Activated naive CD4-positive, alpha-beta T cell treated with anti-CD3 and anti-CD28 coated beads, Interleukin-2, amount 10 ng/mL, durations not matched to agents 7 days and 5 days (primary cell): ENCODE results near the gene AFTPH.
A peak's percentile ranks its signal among the peaks of the same experiment; 100 is the strongest.

Experiments
- CTCF ChIA-PET: fragments of 350-600 bp; sonication (Branson Sonifier 250); formaldehyde crosslinking; loops from one replicate; lab custom pipeline; 2021; ENCODE audit warnings: antibody characterized with exemption; lab: Charles Lee
- DNase-seq: peaks from one replicate; pipeline ENCODE4 v3.0.0-alpha.2; 2020
- H3K27ac Mint-ChIP-seq: one replicate; pipeline ENCODE4 v1.8.0; 2021; ENCODE audit warnings: mild to moderate bottlenecking, moderate library complexity, mixed read lengths
- H3K27me3 Mint-ChIP-seq: one replicate; pipeline ENCODE4 v1.8.0; 2021; ENCODE audit warnings: mild to moderate bottlenecking, mixed read lengths
- H3K36me3 Mint-ChIP-seq: one replicate; pipeline ENCODE4 v1.8.0; 2021; ENCODE audit warnings: mixed read lengths
- H3K4me1 Mint-ChIP-seq: one replicate; pipeline ENCODE4 v1.8.0; 2021; ENCODE audit warnings: mixed read lengths
- H3K4me3 Mint-ChIP-seq: one replicate; pipeline ENCODE4 v1.8.0; 2021; ENCODE audit warnings: mild to moderate bottlenecking, moderate library complexity, mixed read lengths
- H3K9me3 Mint-ChIP-seq: one replicate; pipeline ENCODE4 v1.8.0; 2021; ENCODE audit warnings: mixed read lengths

The AFTPH gene

GRCh38 chr2:64594226-64594989 is 70.3 kb downstream of the AFTPH start:
- Mint-ChIP-seq H3K27ac (no peak overlapping the region), H3K27me3 (peaks cover 3% of the 10 kb centered on the region), H3K4me3 (no peak overlapping the region), H3K9me3 (no peaks in the 10 kb centered on the region), H3K36me3 (peaks cover 22% of the 10 kb centered on the region), H3K4me1 (peaks cover 6% of the 10 kb centered on the region)
- CTCF ChIA-PET: interaction anchor here (0.5 to 1.2 kb wide), 5 partner anchors 11 to 274 kb away, joined by 3 to 5 read pairs (median 4); no protein-coding TSS in a partner anchor
- no peak for DNase-seq

GRCh38 chr2:64595397-64596176 is 71.5 kb downstream of the AFTPH start:
- peaks cover 3% of the 10 kb centered on the region for H3K27me3 Mint-ChIP-seq
- H3K4me3 Mint-ChIP-seq: no peak overlapping the region
- H3K36me3 Mint-ChIP-seq: peaks cover 15% of the 10 kb centered on the region
- no peak overlapping the region for H3K27ac Mint-ChIP-seq
- CTCF ChIA-PET: interaction anchor here (0.7 to 2.1 kb wide), 5 partner anchors 12 to 264 kb away, joined by 3 to 4 read pairs (median 3); no protein-coding TSS in a partner anchor
- H3K4me1 Mint-ChIP-seq: peaks cover 11% of the 10 kb centered on the region
- DNase-seq: no peak
- no peaks in the 10 kb centered on the region for H3K9me3 Mint-ChIP-seq

GRCh38 chr2:64598226-64598625 is 74.1 kb downstream of the AFTPH start:
- no peaks in the 10 kb centered on the region for H3K36me3 Mint-ChIP-seq
- peaks cover 11% of the 10 kb centered on the region for H3K4me1 Mint-ChIP-seq
- no peak for DNase-seq
- H3K9me3 Mint-ChIP-seq: no peaks in the 10 kb centered on the region
- CTCF ChIA-PET: interaction anchor here (0.8 kb wide), 1 partner anchor 190 kb away, joined by 3 read pairs; no protein-coding TSS in a partner anchor
- H3K27me3 Mint-ChIP-seq: peaks cover 10% of the 10 kb centered on the region
- H3K4me3 Mint-ChIP-seq: no peak overlapping the region
- no peak overlapping the region for H3K27ac Mint-ChIP-seq

- CTCF ChIA-PET: interaction anchor here (0.8 to 1.9 kb wide), 5 partner anchors 10 to 274 kb away, joined by 3 to 5 read pairs (median 3); no protein-coding TSS in a partner anchor
- H3K9me3 Mint-ChIP-seq: no peaks in the 10 kb centered on the region
- H3K27me3 Mint-ChIP-seq: peaks cover 10% of the 10 kb centered on the region
- peaks cover 11% of the 10 kb centered on the region for H3K4me1 Mint-ChIP-seq
- no peak overlapping the region for H3K27ac Mint-ChIP-seq
- H3K4me3 Mint-ChIP-seq: no peak overlapping the region
- peak; percentile 26 for DNase-seq
- H3K36me3 Mint-ChIP-seq: no peaks in the 10 kb centered on the region
Measured at GRCh38 chr2:64599469-64599868, 75.3 kb downstream of the AFTPH start.

- Mint-ChIP-seq H3K27ac (no peak overlapping the region), H3K36me3 (no peaks in the 10 kb centered on the region), H3K27me3 (peaks cover 10% of the 10 kb centered on the region), H3K9me3 (no peaks in the 10 kb centered on the region), H3K4me3 (no peak overlapping the region), H3K4me1 (peaks cover 13% of the 10 kb centered on the region)
- CTCF ChIA-PET: interaction anchor here (1.2 to 1.9 kb wide), 2 partner anchors 137 to 272 kb away, joined by 3 to 5 read pairs; no protein-coding TSS in a partner anchor
- peak; percentile 3 for DNase-seq
Measured at GRCh38 chr2:64601034-64601754, 77.1 kb downstream of the AFTPH start.

GRCh38 chr2:64601785-64602391 is 77.8 kb downstream of the AFTPH start:
- H3K27ac Mint-ChIP-seq: no peak overlapping the region
- CTCF ChIA-PET: no interaction called here
- peaks cover 20% of the 10 kb centered on the region for H3K4me1 Mint-ChIP-seq
- DNase-seq: peak; percentile 17
- H3K36me3 Mint-ChIP-seq: no peaks in the 10 kb centered on the region
- no peaks in the 10 kb centered on the region for H3K9me3 Mint-ChIP-seq
- H3K27me3 Mint-ChIP-seq: peaks cover 10% of the 10 kb centered on the region
- no peak overlapping the region for H3K4me3 Mint-ChIP-seq

- H3K4me3 Mint-ChIP-seq: no peak overlapping the region
- peaks cover 10% of the 10 kb centered on the region for H3K27me3 Mint-ChIP-seq
- CTCF ChIA-PET: interaction anchor here (1.0 kb wide), 1 partner anchor 17 kb away, joined by 4 read pairs; no protein-coding TSS in a partner anchor
- peak; percentile 18 for DNase-seq
- H3K9me3 Mint-ChIP-seq: no peaks in the 10 kb centered on the region
- H3K4me1 Mint-ChIP-seq: peaks cover 25% of the 10 kb centered on the region
- H3K27ac Mint-ChIP-seq: no peak overlapping the region
- no peaks in the 10 kb centered on the region for H3K36me3 Mint-ChIP-seq
Measured at GRCh38 chr2:64602436-64602835, 78.3 kb downstream of the AFTPH start.

- Mint-ChIP-seq H3K9me3 (no peaks in the 10 kb centered on the region), H3K4me3 (no peak overlapping the region), H3K36me3 (no peaks in the 10 kb centered on the region), H3K4me1 (peaks cover 36% of the 10 kb centered on the region), H3K27me3 (peaks cover 17% of the 10 kb centered on the region), H3K27ac (no peak overlapping the region)
- DNase-seq: peak; percentile 14
- CTCF ChIA-PET: no interaction called here
Measured at GRCh38 chr2:64604155-64604554, 80.0 kb downstream of the AFTPH start.

- Mint-ChIP-seq H3K4me3 (no peak overlapping the region), H3K4me1 (peaks cover 33% of the 10 kb centered on the region), H3K27ac (no peak overlapping the region), H3K9me3 (no peaks in the 10 kb centered on the region), H3K27me3 (peaks cover 20% of the 10 kb centered on the region), H3K36me3 (no peaks in the 10 kb centered on the region)
- CTCF ChIA-PET: interaction anchor here (0.9 to 4.7 kb wide), 2 partner anchors 11 to 306 kb away, joined by 3 to 26 read pairs; no protein-coding TSS in a partner anchor
- DNase-seq: peak; percentile 14
Measured at GRCh38 chr2:64605026-64605471, 80.9 kb downstream of the AFTPH start.

- Mint-ChIP-seq H3K36me3 (no peaks in the 10 kb centered on the region), H3K4me1 (peaks cover 33% of the 10 kb centered on the region), H3K9me3 (no peaks in the 10 kb centered on the region), H3K4me3 (no peak overlapping the region), H3K27me3 (peaks cover 28% of the 10 kb centered on the region), H3K27ac (peak overlapping the region; percentile 53)
- no peak for DNase-seq
- CTCF ChIA-PET: interaction anchor here (0.6 to 4.7 kb wide), 7 partner anchors 10 to 558 kb away, joined by 3 to 26 read pairs (median 4); no protein-coding TSS in a partner anchor
Measured at GRCh38 chr2:64605991-64606478, 81.9 kb downstream of the AFTPH start.

GRCh38 chr2:64606479-64607363 is 82.6 kb downstream of the AFTPH start:
- no peaks in the 10 kb centered on the region for H3K9me3 Mint-ChIP-seq
- H3K27ac Mint-ChIP-seq: peak overlapping the region; percentile 60
- peaks cover 30% of the 10 kb centered on the region for H3K27me3 Mint-ChIP-seq
- H3K4me1 Mint-ChIP-seq: peaks cover 33% of the 10 kb centered on the region
- no peak overlapping the region for H3K4me3 Mint-ChIP-seq
- no peaks in the 10 kb centered on the region for H3K36me3 Mint-ChIP-seq
- DNase-seq: peak; percentile 89
- CTCF ChIA-PET: interaction anchor here (0.6 to 4.7 kb wide), 17 partner anchors 10 to 558 kb away, joined by 3 to 26 read pairs (median 4); no protein-coding TSS in a partner anchor
